ENCODE data around the gene SERHL2.
"Not testable (repeated sequence)": the region's sequence is repeated elsewhere in the genome, so short reads cannot be mapped to it uniquely, and the experiment has no call there.

Gene SERHL2

DNA sequence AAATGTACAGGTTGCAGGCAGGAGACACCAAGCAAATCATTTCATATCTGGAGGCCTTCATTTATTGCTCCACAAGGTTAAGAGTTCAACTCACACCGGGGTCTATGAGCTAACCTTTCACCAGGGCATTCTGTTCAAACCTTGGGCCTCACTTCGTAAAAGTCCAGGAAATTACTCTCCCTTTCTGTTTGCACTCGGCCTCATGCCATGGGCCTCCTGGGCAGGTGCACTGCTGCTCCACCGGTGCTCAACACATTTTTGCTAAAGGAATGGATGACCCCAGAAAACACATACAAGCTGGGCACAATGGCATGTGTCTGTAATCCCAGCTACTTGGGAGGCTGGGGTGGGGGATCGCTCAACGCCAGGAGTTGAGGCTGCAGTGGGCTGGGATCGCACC is 17.6 kb upstream of the SERHL2 start:
- TF ChIP-seq, protein P1, sequence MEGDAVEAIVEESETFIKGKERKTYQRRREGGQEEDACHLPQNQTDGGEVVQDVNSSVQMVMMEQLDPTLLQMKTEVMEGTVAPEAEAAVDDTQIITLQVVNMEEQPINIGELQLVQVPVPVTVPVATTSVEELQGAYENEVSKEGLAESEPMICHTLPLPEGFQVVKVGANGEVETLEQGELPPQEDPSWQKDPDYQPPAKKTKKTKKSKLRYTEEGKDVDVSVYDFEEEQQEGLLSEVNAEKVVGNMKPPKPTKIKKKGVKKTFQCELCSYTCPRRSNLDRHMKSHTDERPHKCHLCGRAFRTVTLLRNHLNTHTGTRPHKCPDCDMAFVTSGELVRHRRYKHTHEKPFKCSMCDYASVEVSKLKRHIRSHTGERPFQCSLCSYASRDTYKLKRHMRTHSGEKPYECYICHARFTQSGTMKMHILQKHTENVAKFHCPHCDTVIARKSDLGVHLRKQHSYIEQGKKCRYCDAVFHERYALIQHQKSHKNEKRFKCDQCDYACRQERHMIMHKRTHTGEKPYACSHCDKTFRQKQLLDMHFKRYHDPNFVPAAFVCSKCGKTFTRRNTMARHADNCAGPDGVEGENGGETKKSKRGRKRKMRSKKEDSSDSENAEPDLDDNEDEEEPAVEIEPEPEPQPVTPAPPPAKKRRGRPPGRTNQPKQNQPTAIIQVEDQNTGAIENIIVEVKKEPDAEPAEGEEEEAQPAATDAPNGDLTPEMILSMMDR (IDR thresholded peaks at IDR 0.05; ENCODE audit: low read depth, low read length) = no peak
- no peak overlapping the region for H3K4me3 ChIP-seq (ENCODE audit: low read depth, low read length)

DNA sequence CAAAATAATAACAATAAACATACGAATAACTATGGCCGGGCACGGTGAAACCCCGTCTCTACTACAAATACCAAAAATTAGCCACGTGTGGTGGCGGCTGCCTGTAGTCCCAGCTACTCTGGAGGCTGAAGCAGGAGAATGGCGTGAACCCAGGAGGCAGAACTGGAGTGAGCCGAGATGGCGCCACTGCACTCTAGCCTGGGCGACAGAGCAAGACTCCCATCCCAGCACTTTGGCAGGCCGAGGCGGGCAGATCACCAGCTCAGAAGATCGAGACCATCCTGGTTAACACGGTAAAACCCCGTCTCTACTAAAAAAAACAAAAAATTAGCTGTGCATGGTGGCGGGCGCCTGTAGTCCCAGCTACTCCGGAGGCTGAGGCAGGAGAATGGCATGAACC is 17.1 kb upstream of the SERHL2 start:
- H3K4me3 ChIP-seq (ENCODE audit: low read depth, low read length) = not testable (repeated sequence)

DNA sequence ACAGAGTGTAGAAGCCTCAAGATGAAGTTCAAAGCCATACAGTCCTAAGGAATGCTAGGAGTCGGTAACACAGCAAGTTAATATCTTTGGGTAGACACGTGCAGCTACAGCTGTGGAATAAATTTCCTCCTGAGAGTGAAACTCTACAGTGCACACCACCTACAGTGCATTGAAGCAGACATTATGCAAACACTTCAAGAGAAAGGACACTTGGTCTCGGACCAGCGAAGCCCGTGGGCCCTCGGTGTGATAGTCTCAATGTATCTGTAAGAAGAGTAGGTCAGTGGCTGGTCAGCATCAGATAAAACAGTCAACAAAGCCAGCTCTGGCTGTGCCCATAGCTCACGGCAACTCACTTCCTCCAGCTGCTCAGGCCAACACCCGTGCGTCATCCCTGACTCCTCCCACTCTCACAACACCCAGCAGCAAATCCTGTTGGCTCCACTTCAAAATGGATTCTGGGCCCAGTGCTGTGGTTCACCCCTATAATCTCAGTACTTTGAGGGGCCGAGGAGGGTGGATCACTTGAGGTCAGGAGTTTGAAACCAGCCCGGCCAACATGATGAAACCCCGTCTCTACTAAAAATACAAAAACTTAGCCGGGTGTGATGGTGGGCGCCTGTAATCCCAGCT is 16.4 kb upstream of the SERHL2 start:
- H3K4me3 ChIP-seq (ENCODE audit: low read depth, low read length) = not testable (repeated sequence)

DNA sequence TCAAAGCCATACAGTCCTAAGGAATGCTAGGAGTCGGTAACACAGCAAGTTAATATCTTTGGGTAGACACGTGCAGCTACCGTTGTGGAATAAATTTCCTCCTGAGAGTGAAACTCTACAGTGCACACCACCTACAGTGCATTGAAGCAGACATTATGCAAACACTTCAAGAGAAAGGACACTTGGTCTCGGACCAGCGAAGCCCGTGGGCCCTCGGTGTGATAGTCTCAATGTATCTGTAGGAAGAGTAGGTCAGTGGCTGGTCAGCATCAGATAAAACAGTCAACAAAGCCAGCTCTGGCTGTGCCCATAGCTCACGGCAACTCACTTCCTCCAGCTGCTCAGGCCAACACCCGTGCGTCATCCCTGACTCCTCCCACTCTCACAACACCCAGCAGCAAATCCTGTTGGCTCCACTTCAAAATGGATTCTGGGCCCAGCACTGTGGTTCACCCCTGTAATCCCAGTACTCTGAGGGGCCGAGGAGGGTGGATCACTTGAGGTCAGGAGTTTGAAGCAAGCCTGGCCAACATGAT is 14.5 kb upstream of the SERHL2 start:
- H3K4me3 ChIP-seq (ENCODE audit: low read depth, low read length) = not testable (repeated sequence)

DNA sequence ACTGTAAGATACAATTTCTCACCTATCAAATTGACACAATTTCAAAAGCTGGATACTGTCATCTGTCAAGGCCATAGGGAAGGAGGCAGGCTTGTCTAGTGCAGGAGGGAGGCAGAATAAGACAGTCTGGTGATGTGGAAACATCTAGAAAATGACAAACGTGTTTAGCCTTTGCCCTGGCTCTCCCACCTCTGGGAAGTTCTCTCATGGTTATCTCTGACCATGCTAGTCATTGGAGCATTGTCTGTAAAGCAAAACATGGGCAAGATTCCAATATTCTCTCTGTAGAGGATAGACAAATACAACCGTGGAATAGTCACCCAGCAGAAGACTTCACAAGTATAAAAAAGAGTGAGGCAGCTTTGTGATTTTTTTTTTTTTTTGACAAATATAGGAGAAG is 9.1 kb upstream of the SERHL2 start:
- TF ChIP-seq, protein P1 (IDR thresholded peaks at IDR 0.05; ENCODE audit: low read depth, low read length) = no peak
- no peak overlapping the region for H3K4me3 ChIP-seq (ENCODE audit: low read depth, low read length)

DNA sequence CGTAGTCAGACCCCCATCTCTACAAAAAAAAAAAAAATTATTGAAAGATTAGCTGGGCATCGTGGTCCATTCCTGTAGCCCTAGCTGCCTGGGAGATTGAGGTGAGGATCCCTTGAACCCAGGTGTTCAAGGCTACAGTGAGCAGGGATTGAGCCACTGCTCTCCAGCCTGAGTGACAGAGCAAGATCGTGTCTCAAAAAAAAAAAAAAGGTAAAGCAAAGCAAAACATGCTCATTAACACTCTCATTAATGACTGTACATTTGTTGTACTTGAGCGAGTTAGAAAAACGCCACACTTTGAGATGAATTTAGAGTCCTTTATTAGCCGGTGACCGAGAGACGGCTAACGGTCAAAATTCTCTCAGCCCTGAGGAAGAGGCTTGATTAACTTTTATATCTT is 6.2 kb upstream of the SERHL2 start:
- TF ChIP-seq, protein P1 (IDR thresholded peaks at IDR 0.05; ENCODE audit: low read depth, low read length) = no peak
- H3K4me3 ChIP-seq (ENCODE audit: low read depth, low read length) = no peak overlapping the region

DNA sequence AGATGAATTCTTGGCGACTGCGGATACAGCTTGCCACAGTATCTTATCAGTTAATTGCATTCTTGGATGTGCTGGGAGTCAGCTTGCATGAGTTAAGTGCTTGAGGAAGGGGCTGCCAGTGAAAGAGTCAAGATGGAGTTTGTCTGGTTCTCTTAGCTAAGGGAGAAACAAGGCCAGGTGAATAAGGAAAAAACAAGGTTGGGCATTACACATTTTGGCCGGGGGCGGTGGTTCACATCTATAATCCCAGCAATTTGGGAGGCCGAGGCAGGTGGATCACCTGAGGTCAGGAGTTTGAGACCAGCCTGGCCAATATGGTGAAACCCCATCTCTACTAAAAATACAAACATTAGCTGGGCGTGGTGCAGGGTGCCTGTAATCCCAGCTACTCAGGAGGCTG is 5.6 kb upstream of the SERHL2 start:
- not testable (repeated sequence) for H3K4me3 ChIP-seq (ENCODE audit: low read depth, low read length)

DNA sequence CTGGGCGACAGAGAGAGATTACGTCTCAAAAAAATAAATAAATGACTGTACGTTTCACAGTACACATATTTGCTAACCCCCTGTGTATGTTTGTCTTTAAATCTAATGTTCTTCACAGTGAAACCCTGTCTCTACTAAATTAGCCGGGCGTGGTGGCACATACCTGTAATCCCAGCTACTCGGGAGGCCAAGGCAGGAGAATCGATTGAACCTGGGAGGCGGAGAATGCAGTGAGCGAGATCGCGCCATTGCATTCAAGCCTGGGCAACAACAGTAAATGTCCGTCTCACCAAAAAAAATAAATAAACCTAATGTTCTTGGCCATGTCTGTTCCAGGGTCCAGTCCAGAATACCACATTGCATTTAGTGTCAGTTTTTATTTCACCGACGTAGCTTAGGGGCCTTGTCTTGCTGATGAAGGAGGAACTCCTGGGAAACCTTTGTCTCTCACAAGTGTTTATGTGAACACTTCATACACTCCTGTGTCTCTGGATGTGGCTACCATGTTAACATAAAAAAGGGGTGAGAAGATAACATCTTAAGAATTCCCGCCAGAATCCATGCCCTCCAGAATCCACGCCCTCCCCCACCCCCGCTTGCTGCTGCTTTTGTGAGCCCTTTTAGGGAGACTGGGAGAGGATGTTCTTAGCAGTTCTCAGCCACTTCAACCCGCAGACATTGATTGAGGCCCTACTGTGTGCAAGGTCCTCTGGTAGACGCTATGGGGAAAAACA is 5.0 kb upstream of the SERHL2 start:
- no peak overlapping the region for H3K4me3 ChIP-seq (ENCODE audit: low read depth, low read length)
- TF ChIP-seq, protein P1 (IDR thresholded peaks at IDR 0.05; ENCODE audit: low read depth, low read length) = no peak

DNA sequence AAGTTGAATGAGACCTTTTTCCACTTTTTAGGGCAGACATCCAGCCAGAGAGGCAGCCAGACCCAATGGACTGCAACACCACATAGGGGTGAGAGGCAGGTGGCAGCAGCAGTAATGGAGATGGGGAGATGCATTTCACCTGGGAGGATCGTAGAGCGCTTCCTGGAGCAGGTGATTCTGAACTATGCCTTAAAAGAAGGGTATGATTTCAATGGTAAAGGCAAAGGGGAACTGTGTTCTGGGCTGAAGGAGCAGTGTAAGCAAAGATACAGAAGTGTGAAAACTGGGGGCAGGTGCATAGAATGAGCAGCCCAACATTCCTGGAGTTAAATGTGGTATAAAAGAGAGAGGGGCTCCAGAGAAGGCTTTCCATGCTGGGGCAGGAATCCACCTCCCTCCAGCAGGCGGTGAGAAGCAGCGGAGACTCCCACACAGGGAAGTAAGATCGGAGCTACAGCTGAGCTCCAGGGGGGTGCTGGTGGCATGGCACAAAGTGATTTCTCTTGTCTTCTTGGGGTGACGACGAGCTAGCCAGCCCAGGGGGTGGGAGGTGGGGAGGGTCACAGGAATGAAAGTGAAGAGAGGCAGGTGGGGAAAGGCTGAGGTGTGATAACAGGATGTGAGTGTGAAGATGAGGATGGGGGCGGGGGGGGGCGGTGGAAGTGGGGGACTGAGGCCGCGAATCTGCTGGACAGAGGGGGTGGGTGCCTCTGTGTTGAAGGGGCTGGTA is 4.3 kb upstream of the SERHL2 start:
- H3K4me3 ChIP-seq (ENCODE audit: low read depth, low read length) = no peak overlapping the region
- TF ChIP-seq, protein P1 (IDR thresholded peaks at IDR 0.05; ENCODE audit: low read depth, low read length) = no peak

DNA sequence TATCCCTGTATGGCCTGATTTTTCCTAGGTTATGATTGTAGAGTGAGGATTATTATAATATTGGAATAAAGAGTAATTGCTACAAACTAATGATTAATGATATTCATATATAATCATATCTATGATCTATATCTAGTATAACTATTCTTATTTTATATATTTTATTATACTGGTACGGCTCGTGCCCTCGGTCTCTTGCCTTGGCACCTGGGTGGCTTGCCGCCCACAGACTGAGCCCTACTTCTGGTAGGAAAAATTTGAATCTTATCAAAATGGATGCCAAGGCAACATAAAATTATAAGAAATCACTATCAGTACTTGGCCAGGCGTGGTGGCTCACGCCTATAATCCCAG is 1.5 kb upstream of the SERHL2 start:
- not testable (repeated sequence) for H3K4me3 ChIP-seq (ENCODE audit: low read depth, low read length)
